ENCODE measurements around the gene OTOG.
A peak's percentile ranks its signal among the peaks of the same experiment; 100 is the strongest.

Gene OTOG

DNA sequence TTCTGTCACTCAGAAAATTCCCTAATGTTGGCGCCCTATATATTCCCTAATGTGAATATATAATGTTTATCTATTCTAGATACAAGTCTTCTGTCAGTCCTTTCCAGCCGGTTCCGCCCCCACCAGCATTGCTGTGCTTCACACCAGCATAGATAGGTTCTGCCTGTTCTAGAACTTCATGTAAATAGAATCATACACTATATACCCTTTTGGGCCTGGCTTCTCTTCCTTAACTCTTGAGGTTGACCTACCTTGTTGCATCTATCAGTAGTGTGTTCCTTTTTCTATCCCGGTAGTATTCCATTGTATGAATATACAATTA is 34.6 kb downstream of the OTOG start:
- DNase-seq (ENCODE audit: low read depth in 2 of 2): no peak

DNA sequence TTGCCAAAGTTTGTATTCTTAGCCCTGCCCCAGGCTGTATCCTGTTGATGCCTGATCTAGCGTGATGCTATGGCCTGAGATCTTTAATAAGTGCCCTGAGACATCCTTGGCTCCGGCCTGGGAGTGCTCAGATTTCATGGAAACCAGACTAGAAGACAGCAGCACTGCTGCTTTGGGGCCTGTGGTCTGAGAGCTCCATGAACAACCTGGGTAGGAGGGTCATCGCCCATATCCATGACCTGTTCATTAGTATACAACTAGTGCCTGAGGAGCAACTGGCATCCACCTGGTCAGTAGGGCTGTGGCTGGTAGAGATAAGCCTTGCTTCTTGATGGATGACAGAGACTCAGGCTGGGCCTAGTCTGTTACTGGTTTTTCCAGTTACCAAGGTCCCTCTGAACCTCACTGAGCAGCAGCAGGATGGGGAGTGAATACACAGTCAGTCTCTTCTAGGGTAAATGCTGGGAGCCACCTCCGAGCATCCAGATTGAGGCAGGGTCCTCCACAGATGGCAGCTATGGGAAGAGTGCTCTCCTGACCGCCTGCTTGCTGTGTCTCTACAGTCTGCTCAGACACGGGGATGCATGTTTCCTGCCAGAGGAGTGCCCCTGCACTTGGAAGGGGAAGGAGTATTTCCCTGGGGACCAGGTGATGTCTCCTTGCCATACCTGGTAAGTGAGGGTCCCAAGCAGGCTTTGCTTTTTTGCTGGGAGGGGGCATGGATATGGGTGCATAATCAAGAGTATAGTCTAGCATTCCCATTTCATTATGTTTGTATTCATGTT is 39.0 kb downstream of the OTOG start:
- DNase-seq (ENCODE audit: low read depth in 2 of 2): no peak

DNA sequence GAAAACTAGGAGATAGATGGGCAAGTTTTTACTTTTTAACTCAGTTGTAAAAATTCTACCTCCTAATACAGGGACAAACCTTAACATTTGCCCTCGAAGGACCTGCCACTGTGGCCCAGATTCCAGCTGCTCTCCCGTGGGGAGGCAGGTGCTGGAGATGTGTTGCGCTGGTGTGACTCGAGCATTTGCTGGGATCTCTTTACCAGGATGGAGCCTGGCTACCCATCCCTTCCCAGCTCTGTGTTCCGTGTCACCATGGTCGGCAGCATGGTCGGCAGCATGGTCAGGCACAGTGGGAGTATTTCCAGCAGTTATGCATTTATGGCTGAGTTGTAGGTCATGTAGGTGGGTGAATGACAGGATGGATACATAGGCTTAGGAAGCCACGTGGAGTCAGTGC is 41.1 kb downstream of the OTOG start:
- DNase-seq (ENCODE audit: low read depth in 2 of 2): no peak

DNA sequence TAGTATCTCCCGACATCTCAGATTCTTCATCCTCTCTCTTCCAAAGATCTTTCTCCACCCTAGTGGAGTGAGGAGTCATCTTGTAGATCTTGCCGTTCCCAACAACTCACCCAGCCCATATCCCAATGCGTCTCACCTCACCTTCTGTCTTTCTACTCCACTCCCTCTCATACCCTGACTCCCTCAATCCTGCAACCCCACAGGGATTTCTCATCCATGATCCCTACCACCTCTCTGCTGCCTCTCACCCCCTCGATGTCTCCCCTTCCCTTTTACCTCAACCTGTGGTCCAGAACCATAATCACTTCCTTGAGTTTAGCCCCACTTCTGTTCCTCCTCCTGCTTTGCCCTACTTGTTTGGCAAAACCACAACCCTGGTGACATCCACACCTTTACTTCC is 41.7 kb downstream of the OTOG start:
- no peak for DNase-seq (ENCODE audit: low read depth in 2 of 2)

DNA sequence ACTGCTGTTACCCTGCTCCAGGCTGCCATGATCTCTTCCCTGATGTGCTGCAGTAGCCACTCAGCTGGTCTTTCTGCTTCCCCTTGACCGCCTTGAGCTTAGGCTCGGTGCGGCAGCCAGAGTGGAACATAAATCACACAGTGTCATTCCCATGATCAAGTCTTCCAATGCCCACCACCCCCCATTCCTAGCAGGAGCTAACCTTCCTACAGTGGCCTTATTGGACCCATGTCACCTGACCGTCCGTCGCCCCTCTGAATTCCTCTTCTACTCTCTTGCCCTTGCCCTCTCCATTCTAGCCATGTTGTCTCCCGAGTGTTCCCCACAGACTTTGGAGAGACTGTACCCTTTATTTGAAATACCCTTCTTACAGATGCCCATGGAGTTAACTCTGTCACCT is 43.4 kb downstream of the OTOG start:
- DNase-seq (ENCODE audit: low read depth in 2 of 2): no peak

DNA sequence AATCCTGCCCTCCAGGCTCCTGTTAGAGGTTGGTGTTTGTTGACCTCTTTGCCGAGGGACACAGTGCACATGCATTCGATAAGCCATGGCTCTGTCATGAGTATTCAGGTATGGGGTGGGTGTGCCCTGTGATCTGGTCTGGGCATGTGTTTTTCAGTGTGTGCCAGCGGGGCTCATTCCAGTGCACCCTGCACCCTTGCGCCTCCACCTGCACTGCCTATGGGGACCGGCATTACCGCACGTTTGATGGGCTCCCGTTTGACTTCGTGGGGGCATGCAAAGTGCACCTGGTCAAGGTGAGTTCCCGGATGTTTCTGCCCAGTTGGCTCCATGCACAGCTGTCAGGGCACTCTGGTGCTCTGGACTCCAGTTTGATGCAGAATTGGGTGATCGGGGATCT is 44.2 kb downstream of the OTOG start:
- DNase-seq (ENCODE audit: low read depth in 2 of 2): no peak

DNA sequence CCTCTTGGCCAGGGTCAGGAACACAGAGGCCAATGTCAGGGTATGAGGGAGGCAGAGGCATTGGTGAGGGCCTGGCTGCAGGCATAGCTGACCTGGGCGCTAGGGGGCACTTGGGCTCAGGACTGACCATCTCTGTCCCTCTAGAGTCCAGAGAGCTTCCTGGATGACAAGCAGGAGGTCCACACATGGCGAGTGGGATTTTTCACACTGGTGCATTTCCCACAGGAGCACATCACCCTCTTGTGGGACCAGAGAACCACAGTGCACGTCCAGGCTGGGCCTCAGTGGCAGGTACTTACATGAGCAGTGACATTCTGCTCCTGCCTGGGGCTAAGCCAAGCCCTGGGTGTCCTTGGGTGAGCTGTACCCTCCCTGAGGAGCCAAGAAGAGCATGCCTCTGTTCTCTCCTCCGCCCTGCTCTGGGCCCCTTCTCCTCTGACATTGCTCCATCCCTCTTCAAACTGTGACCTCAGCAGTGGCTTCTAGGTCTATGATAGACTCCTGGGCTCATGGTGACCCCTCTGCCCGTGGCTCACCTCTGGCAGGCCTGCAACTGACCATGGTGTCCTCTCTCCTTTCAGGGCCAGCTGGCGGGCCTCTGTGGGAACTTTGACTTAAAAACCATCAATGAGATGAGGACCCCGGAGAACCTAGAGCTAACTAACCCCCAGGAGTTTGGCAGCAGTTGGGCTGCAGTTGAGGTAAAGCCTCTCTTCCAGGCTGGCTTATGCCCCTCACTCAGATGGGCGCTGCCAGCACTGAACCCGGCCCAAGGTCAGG is 46.6 kb downstream of the OTOG start:
- no peak for DNase-seq (ENCODE audit: low read depth in 2 of 2)

DNA sequence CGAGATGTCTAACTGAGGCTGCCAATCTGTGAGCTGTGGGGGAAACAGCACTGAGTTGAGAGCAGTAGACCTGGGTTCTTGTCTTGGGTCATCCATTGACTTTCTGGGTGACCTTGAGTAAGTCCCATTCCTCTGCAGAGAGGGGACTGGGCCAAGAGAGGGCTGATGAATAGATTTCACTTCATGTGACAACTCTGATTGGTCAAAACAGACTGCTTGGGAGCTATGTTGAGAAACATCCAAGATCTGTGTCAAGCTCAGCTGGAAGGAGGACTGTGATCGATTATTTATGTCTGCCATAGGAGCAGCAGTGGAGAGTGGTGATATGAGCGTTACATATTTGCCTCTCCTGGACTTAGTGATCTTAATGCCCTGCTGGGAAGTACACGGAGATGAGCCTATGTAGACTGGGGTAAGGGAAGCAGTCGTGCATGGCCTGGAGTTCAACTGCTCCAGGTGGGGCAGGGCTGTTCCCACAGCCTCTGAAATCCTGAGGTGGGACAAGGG is 47.7 kb downstream of the OTOG start:
- no peak for DNase-seq (ENCODE audit: low read depth in 2 of 2)

DNA sequence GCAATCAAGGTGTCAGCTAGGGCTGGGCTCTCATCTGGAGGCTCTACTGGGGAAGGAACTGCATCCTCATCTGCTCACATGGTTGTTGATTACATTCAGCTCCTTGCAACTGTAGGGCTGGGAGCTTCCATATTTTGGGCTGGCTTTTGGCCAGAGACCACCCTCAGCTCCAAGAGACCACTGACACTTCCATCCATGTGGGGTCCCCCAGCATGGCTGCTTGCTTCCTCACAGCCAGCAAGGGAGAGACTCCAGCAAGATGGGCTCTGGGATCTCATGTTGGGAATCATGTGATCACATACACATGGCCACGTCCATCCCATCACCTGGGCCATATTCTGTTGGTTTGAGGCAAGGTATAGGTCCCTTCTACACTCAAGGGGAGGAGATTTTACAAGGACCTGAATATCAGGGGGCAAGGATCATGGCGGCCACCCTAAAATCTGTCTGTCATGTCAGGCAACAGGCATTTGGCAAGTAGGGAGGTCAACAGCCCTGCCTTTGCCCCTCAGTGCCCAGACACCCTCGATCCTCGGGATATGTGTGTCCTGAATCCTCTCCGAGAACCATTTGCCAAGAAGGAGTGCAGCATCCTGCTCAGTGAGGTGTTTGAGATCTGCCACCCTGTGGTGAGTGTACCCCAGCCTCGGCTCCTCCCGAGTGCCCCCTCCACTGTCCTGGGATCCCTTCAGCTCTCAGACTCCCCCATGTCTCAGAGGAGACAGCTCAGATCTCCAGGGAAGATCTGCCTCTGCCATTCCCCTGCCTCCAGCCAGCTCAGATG is 48.7 kb downstream of the OTOG start:
- no peak for DNase-seq (ENCODE audit: low read depth in 2 of 2)

DNA sequence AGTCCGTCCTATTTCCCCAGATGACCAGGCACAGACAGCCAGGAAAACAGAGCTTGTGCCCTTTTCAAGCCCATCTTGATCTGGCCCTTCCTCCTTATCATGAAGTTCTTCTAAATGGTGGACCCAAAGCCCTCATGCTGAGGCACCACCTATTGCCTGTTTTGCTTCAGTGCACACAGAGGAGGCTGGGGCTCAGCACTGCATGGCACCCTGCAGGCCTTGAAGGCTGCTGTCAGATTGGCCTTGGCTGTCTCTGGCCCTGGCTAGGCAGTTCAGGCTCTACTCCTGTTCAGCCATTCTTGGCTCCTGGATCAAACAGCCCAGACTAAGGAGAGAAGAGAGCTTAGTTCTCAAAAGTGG is 49.2 kb downstream of the OTOG start:
- DNase-seq (ENCODE audit: low read depth in 2 of 2): no peak

DNA sequence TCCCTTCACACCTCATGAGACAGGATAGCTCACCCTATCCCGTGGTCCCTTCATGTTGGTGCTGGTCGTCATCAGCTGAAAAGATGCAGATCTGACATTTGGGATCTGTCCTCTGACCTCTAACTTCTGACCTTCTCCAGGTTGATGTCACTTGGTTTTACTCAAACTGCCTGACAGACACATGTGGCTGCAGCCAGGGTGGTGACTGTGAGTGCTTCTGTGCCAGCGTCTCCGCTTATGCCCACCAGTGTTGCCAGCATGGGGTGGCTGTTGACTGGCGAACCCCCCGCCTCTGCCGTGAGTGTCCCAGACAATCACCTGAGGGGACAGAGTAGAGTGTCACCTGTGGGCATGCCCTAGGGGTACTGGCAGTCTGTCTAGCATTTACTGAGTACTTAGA is 49.7 kb downstream of the OTOG start:
- DNase-seq (ENCODE audit: low read depth in 2 of 2): no peak

DNA sequence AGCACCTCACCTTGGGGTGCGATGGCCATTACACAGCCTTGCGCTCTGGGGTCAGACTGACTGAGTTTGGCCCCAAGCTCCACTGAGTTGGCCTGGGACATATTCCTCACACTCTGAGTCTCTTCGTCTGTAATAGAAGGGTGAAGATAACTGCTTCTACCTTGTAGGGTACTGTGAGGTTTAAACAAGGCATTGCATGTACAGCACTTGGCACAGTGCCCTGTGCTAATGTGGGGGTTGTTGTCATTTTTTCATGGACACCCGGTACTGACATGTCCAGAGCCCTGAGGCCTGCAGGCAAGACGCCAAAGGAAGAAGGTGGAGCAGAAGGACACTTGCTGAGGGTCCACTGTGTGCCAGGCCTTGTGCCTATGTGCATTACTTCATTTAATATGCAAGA is 50.7 kb downstream of the OTOG start:
- no peak for DNase-seq (ENCODE audit: low read depth in 2 of 2)

DNA sequence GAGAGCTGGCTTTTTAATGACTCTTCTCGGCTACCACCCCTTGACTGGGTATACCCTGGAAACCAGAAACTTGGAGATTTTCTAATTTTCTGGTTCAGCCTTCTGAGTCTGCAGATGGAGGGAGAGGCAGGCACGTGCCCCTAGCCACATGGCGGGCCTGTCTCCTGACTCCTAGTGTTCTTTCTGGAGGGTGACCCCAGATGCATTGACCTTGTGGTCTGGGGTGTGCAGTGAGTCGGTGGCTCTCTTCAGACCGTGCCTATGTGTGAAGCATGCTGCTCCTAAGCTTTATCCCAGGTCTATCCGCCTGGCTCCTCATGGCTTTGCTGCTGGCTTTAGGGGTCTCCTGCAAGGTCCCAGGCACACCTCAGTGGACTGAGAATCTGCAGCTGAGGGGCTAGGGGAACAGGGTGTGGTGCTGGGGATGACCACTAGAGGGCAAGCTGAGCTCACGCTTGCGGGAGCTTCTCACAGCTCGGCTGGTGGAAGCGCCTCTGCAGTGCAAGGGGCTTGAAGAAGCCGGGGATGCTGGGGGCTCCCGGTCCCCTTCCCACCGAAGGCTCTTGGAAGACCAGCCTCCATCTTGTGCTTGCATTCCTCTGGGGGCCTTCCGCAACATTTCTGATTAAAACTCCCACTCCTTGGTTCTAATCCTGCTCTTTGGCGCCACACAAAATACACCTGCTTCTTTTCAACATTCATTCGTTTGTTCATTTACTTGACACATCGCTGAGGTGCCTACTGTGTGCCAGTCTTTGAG is 51.8 kb downstream of the OTOG start:
- DNase-seq (ENCODE audit: low read depth in 2 of 2): peak; percentile 13 to 29

DNA sequence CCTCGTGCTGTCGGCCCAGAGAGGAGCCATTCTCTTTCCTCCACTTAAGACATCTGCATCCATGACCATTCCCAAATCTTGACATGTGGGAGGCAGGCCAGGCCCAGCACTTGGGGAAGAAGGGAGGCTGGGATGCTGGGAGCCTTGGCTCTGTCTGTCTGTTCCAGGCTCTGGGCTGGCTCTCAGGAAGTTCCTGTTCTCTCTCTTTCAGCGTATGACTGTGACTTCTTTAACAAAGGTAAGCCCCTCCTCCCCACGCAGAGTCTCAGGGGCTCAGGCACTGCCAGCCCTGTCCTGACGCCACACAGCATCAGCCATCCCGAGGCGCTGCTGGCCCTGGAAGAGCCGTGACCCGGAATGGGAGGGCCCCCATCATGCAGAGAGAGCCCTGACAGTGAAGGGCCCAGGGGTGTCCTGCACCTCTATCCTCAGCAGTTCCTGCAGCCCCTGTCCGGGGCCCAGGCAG is 52.4 kb downstream of the OTOG start:
- no peak for DNase-seq (ENCODE audit: low read depth in 2 of 2)

DNA sequence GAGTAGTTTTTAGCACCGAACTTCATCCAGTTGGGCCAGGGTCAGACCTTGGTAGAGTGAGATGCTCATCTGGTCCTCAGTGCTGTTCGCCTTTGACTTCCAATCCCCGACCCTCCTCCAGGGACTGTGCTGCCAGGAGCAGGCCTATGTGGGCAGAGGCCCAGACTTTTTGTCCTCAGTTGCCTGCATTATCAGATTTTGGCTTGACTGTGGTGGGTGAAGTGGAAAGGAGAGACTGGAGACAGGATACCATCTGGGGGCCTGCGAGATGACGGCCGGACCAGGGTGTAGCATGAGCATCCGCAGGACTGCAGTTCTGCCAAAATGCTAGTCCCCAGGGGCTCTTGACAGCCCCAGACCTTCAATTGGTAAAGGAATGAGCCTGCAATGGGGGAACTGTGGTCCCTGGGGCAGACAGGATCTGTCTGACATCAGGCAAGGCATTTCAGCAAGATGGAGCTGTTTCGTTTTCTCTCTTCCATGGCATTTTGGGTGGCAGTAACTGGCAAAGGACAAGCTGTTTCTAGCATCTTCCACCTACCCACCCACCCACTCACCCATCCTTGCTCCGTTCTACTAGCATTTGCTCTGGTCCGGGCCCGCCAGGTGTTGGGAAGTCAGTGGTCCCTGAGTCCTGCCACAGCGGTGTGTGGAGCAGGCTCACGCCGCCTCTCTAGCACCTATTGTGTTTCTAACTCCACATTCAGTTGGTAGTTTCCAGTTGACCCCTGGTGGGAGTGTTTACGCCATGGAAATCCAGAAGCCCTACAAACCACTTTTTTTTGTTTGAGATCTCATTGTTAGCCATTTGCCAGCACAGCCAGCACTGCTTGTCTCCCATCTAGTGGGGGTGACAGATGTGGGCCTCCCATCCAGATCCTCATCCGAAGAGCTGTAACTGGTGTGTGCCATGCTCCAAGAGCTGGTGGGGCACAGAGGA is 53.5 kb downstream of the OTOG start:
- no peak for DNase-seq (ENCODE audit: low read depth in 2 of 2)

DNA sequence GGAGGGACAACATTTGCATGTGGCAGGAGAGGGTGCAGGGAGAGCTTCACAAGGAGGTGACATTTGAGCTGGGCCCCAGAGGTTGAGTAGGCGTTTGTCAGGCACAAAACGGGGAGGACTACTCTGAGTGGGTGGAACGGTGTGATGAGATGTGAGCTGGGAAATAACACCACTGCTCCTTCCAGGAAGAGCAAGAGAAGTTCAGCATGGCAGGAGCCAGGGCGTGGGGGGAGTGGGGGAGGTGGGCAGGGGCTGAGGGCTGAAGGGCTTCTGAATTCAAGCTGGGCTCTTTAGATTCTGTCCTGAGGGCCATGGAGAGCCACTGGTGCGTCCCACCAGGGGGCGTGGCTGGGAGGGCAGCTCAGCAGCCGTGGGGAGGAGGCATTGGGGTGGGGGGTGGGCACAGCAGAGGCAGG is 54.2 kb downstream of the OTOG start:
- no peak for DNase-seq (ENCODE audit: low read depth in 2 of 2)

DNA sequence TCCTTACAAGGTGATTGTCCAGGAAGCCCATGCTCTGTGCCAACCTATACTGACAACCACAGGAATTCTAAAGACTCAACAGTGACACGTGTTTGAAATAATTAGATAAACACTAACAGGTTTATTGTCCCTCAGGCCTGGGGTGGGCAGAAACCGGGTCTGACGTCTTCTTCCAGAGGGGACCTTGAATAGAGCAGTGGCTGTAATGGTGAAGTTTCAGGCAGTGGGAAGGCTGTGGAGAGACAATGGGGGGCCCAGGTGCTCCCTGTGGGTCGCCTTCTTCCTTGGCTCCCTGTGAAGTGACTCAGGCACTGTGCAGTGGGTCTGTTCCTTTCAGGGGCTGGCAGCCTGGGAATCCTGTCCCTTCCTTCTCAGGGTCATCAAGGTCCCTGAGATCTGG is 54.6 kb downstream of the OTOG start:
- DNase-seq (ENCODE audit: low read depth in 2 of 2): no peak

DNA sequence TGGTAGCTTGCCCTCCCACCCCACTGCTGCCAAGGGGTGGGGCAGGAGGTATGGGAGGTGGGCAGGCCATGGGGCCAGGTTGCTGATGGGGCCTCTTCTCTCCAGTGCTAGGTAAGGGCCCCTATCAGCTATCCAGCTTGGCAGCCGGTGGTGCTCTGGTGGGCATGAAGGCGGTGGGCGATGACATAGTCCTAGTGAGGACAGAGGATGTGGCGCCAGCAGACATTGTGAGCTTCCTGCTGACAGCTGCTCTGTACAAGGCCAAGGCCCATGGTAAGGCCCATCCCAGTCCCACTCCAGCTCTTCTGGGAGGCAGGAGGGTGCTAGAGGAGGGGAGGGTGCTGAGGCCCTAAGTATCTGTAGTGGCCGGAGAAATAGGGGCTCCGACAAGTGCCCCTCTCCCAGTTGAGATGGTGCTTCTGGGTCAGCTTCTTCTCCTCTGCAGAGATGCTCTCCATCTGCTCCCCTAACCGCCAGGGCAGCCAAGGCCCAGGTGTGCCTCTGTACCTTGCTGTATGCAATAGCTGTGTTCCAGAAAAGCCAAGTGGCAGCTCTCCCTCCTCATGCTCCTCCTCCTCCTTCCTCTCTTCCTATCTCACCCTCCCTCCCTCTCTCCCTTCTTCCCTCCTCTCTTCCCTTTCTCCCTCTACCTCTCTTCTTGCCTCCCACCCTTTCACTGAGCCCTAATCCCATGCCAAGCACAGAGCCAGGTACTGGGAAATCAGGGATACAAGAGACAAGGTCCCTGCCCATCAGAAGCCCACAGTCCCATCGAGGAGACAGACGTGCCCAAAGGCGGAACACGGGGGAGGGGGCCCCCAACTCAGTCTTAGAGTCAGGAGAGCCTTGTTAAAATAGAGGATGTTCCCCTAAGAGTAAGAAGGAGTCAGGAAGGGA is 55.3 kb downstream of the OTOG start:
- DNase-seq (ENCODE audit: low read depth in 2 of 2): no peak

DNA sequence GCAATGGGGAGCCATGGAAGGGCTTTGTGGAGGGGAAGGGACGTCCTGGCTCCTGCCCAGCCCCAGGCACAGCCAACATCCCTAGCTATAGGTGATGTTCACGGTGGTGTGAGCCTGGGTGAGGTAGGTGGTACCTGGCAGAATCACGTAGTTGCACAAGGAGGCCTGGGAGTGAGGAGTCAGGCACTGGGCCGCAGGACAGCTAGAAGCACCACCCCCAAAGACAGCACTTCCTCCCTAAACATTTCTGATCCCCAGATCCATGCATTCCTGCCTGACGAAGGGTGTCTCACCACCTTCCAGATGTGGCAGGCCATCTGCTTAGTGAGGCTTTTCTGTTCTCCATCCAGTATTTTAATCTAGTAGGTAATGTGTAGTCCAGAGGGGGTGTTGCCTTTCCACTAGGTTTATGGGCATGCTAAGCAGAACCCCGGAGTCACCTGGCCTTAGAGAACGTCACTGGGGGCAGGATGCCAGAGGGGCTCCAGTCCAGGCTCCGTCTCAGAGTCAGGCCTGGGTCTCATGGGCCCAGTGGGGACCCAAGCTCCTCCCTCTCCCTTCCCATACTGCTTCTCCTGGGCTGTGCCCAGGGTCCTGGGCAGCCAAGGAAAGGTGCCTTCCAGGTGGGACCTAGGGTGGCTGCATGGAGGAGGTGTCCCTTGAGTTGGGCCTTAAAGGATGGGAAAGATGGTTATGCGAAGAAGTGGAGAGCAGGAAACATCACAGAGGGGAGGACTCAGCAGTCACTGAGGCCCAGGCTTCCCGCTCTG is 56.2 kb downstream of the OTOG start:
- no peak for DNase-seq (ENCODE audit: low read depth in 2 of 2)

Measured in stimulated activated CD8-positive, alpha-beta memory T cell treated with anti-CD3 and anti-CD28 coated beads, Interleukin-15, amount 100 ng/mL, for 4 hours (primary cell).